Activated T-cell treated with anti-CD3 and anti-CD28 coated beads for 1 hour (primary cell): ENCODE results near the gene KASH5.
A peak's percentile ranks its signal among the peaks of the same experiment; 100 is the strongest.
"Not testable (repeated sequence)": the region's sequence is repeated elsewhere in the genome, so short reads cannot be mapped to it uniquely, and the experiment has no call there.

ENCODE experiments used
- DNase-seq: peaks from one replicate; pipeline ENCODE4 v3.0.0-alpha.2; 2020; ENCODE audit warnings: low read depth

KASH5 gene

GRCh38 chr19:49362048-49362928 lies 25.8 kb upstream of the KASH5 start, which contains the start of gene TEAD2:
Gene TEAD2, minus strand, starts transcription at chr19:49362416. Its CDS starts 2,341 bp downstream, at chr19:49360075.
- DNase-seq: no peak

GRCh38 chr19:49362929-49363267 lies 25.2 kb upstream of the KASH5 start:
- DNase-seq: no peak

- peak; percentile 38 for DNase-seq
Measured at GRCh38 chr19:49363268-49364082, 24.6 kb upstream of the KASH5 start, which contains the start of gene DKKL1. Gene DKKL1, plus strand, starts transcription at chr19:49363877. Its CDS starts 122 bp downstream, at chr19:49363999.

- no peak for DNase-seq
Measured at GRCh38 chr19:49364083-49364737, 23.8 kb upstream of the KASH5 start.

GRCh38 chr19:49366110-49366509 lies 21.9 kb upstream of the KASH5 start:
- DNase-seq: no peak

GRCh38 chr19:49368711-49369358 lies 19.2 kb upstream of the KASH5 start:
- no peak for DNase-seq

GRCh38 chr19:49371184-49371583 lies 16.9 kb upstream of the KASH5 start:
- DNase-seq: no peak

GRCh38 chr19:49373174-49373573 lies 14.9 kb upstream of the KASH5 start:
- not testable (repeated sequence) for DNase-seq

- no peak for DNase-seq
Measured at GRCh38 chr19:49374665-49375434, 13.2 kb upstream of the KASH5 start.

- DNase-seq: no peak
Measured at GRCh38 chr19:49378512-49378911, 9.5 kb upstream of the KASH5 start.

- DNase-seq: no peak
Measured at GRCh38 chr19:49380391-49380790, 7.7 kb upstream of the KASH5 start.

- no peak for DNase-seq
Measured at GRCh38 chr19:49382639-49383038, 5.4 kb upstream of the KASH5 start.

GRCh38 chr19:49383599-49383998 lies 4.5 kb upstream of the KASH5 start:
- DNase-seq: no peak

GRCh38 chr19:49389406-49389805 lies 1.4 kb downstream of the KASH5 start:
- DNase-seq: no peak

- DNase-seq: no peak
Measured at GRCh38 chr19:49390131-49390928, 2.3 kb downstream of the KASH5 start.

- DNase-seq: no peak
Measured at GRCh38 chr19:49390929-49391359, 2.9 kb downstream of the KASH5 start.

- DNase-seq: peak; percentile 75
Measured at GRCh38 chr19:49391581-49392399, 3.7 kb downstream of the KASH5 start.

GRCh38 chr19:49393881-49394280 lies 5.8 kb downstream of the KASH5 start:
- no peak for DNase-seq
